Measurements from ENCODE around the gene FAM50A. TPM values are rescaled to one million over a fixed set of nuclear protein-coding genes. Genes with fewer than 3 reads are reported as not detected.

FAM50A gene
- polyA plus RNA-seq, 1 of the 3 experiments (the other 2 are of a cell fraction), result 86.0 TPM

GRCh38 chrX:154487518-154488290 is 43.8 kb downstream of the FAM50A start:
- H4K20me1 ChIP-seq (ENCODE audit: insufficient read depth), result no peaks in the 10 kb centered on the region
- no peak overlapping the region for H3K9ac ChIP-seq
- H3K4me1 ChIP-seq (ENCODE audit: control insufficient read depth in 1 of 2, insufficient read depth in 2 of 2, low read depth in 1 of 2, low read length in 1 of 2), result peaks cover 0 to 17% of the 10 kb centered on the region in 2 experiments; a peak in 1 of 4 replicates
- no peak overlapping the region for H3K4me3 ChIP-seq (ENCODE audit: low read depth in 2 of 2, low read length in 1 of 2)
- H3K27me3 ChIP-seq (ENCODE audit: insufficient read depth), result 0 out of 2 replicates have a peak, but pooled peaks cover 10% of the 10 kb centered on the region
- ChIA-PET POLR2A (interaction anchor here (1.6 to 2.4 kb wide), 3 partner anchors 9 to 88 kb away, joined by 4 to 8 read pairs (median 7); partner anchors contain the start of gene LAGE3), CTCF (interaction anchor here (1.4 kb wide), 1 partner anchor 29 kb away, joined by 4 read pairs; no protein-coding TSS in a partner anchor)
- H2AFZ ChIP-seq (ENCODE audit: low read depth), result no peak overlapping the region
- H3K27ac ChIP-seq (ENCODE audit: low read depth in 2 of 2, low read length in 1 of 2), result no peak overlapping the region; a peak in 1 of 4 replicates
- peaks cover 2% of the 10 kb centered on the region for H3F3A ChIP-seq (replicated peaks; ENCODE audit: insufficient read depth)
- H3K4me2 ChIP-seq, result no peak overlapping the region
- peaks cover 0 to 14% of the 10 kb centered on the region in 2 experiments for H3K36me3 ChIP-seq (replicated peaks in 1 of 2; ENCODE audit: control insufficient read depth in 1 of 2, insufficient read depth in 2 of 2, low read length in 1 of 2)
- TF ChIP-seq YY1 (IDR thresholded peaks at IDR 0.05; ENCODE audit: low read depth), result no peak
- TF ChIP-seq ELF1 (IDR thresholded peaks at IDR 0.05), result no peak
- TF ChIP-seq MAX (IDR thresholded peaks at IDR 0.05; ENCODE audit: low read depth), result no peak
- no peak for TF ChIP-seq FOXM1 (IDR thresholded peaks at IDR 0.05; ENCODE audit: low read depth)
- TF ChIP-seq, protein P1, sequence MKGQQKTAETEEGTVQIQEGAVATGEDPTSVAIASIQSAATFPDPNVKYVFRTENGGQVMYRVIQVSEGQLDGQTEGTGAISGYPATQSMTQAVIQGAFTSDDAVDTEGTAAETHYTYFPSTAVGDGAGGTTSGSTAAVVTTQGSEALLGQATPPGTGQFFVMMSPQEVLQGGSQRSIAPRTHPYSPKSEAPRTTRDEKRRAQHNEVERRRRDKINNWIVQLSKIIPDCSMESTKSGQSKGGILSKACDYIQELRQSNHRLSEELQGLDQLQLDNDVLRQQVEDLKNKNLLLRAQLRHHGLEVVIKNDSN (IDR thresholded peaks at IDR 0.05; ENCODE audit: borderline replicate concordance, low read depth), result no peak
- no peak for TF ChIP-seq FOXJ3 (CRISPR knock-in tag; IDR thresholded peaks at IDR 0.05)
- TF ChIP-seq POLR2AphosphoS5 (IDR thresholded peaks at IDR 0.05; ENCODE audit: low read depth, low read length), result no peak
- no peak for TF ChIP-seq RXRA (IDR thresholded peaks at IDR 0.05; ENCODE audit: borderline replicate concordance, low read depth)
- TF ChIP-seq USF2 (IDR thresholded peaks at IDR 0.05; ENCODE audit: borderline replicate concordance, low read depth, low read length), result no peak
- TF ChIP-seq EZH2phosphoT487 (IDR thresholded peaks at IDR 0.05; ENCODE audit: borderline replicate concordance, low read depth), result no peak
- no peak for TF ChIP-seq GATA2 (CRISPR knock-in tag; IDR thresholded peaks at IDR 0.05)
- no peak for TF ChIP-seq TEAD4 (IDR thresholded peaks at IDR 0.05; ENCODE audit: borderline replicate concordance, insufficient read depth)
- TF ChIP-seq MXI1 (IDR thresholded peaks at IDR 0.05; ENCODE audit: low read depth, low read length), result no peak
- TF ChIP-seq RCOR1 (IDR thresholded peaks at IDR 0.05; ENCODE audit: low read length), result no peak
- no peak for TF ChIP-seq SMC3 (IDR thresholded peaks at IDR 0.05; ENCODE audit: low read depth, low read length)
- TF ChIP-seq RAD21 (IDR thresholded peaks at IDR 0.05; ENCODE audit: low read length), result no peak
- no peak for TF ChIP-seq RFX5 (IDR thresholded peaks at IDR 0.05; ENCODE audit: low read length)
- TF ChIP-seq PBX3 (IDR thresholded peaks at IDR 0.05), result no peak
- TF ChIP-seq, protein P2, sequence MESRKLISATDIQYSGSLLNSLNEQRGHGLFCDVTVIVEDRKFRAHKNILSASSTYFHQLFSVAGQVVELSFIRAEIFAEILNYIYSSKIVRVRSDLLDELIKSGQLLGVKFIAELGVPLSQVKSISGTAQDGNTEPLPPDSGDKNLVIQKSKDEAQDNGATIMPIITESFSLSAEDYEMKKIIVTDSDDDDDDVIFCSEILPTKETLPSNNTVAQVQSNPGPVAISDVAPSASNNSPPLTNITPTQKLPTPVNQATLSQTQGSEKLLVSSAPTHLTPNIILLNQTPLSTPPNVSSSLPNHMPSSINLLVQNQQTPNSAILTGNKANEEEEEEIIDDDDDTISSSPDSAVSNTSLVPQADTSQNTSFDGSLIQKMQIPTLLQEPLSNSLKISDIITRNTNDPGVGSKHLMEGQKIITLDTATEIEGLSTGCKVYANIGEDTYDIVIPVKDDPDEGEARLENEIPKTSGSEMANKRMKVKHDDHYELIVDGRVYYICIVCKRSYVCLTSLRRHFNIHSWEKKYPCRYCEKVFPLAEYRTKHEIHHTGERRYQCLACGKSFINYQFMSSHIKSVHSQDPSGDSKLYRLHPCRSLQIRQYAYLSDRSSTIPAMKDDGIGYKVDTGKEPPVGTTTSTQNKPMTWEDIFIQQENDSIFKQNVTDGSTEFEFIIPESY (IDR thresholded peaks at IDR 0.05; ENCODE audit: borderline replicate concordance, low read depth), result no peak
- TF ChIP-seq TCF12 (IDR thresholded peaks at IDR 0.05), result no peak
- H3K9me2 ChIP-seq, result no peaks in the 10 kb centered on the region
- no peak for DNase-seq
- WGBS (ENCODE audit: low lambda C conversion rate), result 52% methylated on average over 13 of the region's 28 CpGs
- peaks cover 19% of the 10 kb centered on the region; the same call in 1 of the 2 replicates for H3K79me2 ChIP-seq (ENCODE audit: insufficient read depth)
- no peaks in the 10 kb centered on the region for H3K9me3 ChIP-seq
